HK-2 (cell line): ENCODE results near the gene PRKCB.

Experiments used
- DNase-seq: peaks from one replicate; pipeline ENCODE4 v3.0.0-alpha.2; 2018; ENCODE audit not compliant: unreplicated experiment

PRKCB gene

DNA sequence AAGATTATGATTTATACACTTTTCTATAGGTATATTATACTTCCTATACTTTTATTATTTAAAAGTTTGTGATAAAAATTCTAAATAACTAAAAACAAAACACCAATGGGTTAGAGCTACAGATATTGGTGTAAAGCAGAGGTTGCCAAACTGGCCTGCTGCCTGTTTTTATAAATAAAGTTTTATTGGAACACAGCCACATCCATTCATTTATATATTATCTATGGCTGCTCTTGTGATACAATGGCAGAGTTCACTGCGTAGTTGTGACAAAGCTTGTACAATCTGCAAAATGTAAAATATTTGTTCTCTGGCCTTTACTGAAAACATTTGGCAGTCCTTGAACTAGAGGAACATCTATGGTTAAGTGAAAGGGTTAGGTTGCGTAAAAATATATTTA, 208.7 kb downstream of the PRKCB start:
- DNase-seq = no peak

DNA sequence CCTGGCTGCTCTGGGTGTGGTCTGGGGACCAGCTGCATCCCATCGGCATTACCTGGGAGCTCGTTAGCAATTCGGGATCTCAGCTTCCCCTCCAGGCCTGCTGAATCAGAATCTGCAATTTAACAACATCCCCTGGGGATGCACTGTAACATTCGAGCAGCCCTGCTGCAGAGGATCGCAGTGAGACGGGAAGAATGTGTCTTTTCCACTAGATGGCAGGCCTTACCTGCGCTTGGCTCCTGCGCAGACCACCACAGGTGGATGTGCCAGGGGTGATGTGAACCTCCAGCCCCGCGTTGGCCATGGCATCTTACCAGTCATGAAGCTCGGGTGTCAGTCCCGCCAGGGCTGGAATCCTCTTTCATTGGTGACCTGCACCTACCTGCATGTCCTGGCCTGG, 209.9 kb downstream of the PRKCB start:
- no peak for DNase-seq

GRCh38 chr16:24046442-24046841, 210.7 kb downstream of the PRKCB start:
- no peak for DNase-seq

DNA sequence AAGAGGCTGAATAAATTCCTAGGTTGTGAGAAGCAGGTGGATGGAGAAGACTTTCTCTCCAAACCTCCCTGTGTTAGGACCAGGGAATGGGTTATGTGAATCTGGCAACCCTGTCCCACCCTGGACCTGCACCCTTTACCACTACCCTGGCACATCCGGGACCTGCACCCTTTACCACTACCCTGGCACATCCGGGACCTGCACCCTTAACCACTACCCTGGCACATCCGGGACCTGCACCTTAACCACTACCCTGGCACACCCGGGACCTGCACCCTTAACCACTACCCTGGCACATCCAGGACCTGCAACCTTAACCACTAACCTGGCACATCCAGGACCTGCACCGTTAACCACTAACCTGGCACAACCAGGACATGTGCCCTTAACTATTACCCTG, 213.3 kb downstream of the PRKCB start:
- DNase-seq = no peak

DNA sequence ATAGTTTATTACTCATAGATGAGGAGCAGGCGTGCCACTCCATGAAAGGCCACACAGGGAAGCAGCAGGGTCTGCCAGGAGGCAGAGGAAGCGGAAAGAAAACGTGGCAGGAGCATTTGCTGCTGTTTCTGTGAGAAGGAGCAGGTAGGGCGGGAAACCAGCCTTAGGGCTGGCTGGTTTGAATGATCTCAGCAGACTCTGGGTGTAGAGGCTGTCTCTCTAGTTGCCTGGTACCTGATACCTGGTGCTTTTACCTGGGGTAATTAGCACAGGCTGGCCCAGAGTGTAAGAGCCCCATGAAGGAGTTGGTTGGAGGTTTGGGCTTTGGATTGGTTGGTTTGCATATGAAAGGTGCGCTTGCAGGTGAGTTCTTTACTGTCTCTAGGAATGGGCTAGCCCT, 215.3 kb downstream of the PRKCB start:
- DNase-seq = no peak

DNA sequence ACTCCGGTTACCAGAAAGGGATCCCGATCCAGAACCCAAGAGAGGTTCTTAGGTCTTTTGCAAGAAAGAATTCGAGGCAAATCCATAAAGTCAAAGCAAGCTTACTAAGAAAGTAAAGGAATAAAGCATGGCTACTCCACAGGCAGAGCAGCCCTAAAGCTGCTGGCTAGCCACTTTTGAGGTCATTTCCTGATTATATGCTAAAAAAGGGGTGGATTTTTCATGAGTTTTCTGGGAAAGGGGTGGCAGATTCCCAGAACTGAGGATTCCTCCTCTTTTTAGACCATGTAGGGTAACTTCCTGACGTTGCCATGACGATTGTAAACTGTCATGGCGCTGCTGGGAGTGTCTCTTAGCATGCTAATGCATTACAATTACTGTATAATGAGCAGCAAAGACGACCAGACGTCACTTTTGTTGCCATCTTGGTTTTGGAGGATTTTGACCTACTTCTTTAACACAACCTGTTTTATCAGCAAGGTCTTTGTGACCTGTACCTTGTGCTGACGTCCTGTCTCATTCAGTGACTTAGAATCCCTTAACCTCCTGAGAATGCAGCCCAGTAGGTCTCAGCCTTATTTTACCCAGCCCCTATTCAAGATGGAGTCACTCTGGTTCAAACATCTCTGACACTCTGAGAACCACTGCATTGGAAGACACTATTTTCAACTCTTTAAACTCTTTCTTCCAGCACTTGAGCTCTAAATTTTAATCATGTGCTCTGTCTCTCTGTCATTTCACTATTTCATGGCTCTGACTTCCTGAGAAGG, 216.7 kb downstream of the PRKCB start:
- no peak for DNase-seq

DNA sequence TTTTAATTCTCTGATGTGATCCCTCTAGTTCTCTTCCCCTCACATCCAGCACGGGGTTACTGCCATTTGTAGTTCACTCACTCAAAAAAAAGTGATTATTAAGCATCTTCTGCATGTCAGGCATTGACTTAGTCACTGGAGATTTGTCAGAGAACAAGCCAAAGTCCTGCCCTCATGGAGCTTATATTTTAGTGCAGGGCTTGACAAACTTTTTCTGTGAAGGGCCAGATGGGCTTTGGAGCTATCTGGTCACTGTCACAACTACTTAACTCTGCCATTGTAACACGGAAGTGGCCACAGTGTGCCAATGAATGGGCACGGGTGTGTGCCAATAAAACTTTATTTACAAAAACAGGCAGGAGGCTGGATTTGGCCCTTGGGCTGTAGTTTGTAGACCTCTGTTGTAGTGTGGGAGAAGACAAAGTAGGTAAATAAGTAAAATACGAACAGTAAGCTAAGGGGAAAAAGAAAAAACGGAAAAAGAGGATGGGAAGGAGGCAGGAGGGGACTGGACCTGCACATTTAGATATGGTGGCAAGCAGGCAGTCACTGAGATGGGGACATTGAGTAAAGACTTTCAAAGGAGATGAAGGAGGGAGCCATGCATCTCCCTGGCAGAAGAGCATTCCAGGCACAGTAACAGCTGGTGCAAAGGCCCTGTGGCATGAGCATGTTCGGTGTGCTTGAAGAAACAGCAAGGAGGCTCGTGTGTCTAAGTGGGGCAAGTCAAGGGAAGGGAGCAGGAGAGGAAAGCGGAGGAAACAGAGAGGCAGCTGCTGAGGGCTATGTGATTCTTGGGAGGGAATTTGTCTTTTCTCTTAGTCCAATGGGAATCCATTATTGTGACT, 217.5 kb downstream of the PRKCB start:
- no peak for DNase-seq

DNA sequence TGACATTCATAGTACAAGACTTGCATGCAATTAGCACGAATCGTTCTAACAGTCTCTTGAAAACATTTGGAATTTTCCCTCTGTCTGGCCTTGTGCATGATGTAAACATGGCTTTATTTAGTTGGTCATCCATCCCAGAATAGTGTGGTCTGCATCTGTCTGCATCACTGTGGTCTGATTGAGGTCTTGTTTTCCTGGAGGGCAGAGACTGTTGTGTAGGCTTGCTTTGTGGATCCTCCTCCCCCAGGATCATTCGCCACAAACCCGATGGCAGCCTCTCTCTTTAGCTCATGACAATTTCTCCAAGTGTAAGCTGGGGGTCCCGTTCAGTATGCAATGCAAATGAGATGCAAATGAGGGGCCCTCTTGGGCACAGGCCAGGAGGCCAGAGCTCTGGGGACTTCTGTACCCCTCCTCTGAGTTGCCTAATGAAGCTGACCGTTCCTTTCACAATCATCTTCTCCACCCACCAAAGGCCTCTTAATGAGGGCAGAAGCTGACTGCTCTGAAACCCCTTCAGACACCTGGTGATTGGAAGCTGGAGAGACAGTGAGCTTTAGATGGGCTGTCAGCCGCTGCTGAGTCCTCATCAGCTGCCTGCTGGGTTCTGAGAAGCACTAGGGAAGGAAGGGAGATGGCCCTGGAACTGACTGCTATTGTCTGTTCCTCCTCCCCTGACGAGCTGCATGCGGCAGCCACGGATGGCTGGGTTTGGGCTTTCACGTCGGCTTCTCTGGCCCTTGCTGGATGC, 219.1 kb downstream of the PRKCB start:
- no peak for DNase-seq

DNA sequence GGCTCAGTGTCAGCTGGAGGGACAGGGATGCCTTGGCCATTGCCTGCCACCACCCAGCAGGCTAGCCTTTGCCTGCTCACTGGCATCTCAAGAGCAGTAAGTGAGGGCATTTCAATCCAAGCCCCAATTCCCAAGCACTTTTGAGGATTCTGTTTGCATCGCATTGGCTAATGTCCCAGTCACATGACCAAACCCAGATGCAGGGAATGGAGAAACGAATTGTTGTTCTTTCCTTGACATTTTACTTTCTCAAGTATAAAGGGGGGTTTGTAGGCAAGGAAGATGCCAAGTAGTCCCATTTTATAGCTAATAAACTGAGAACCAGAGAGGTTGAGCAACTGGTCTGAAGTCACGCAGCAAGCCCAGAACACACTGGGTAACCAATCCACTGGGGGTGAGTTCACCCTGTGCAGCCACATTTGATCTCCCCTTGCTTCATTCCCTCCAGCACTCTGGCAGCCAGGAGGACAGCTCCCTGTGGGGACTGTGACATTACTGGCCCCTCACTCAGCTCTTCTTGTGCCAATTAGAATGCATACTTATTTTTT, 226.6 kb downstream of the PRKCB start:
- DNase-seq = no peak

- DNase-seq = no peak
These were observed 233.3 kb downstream of the PRKCB start for GRCh38 chr16:24069036-24069590.

DNA sequence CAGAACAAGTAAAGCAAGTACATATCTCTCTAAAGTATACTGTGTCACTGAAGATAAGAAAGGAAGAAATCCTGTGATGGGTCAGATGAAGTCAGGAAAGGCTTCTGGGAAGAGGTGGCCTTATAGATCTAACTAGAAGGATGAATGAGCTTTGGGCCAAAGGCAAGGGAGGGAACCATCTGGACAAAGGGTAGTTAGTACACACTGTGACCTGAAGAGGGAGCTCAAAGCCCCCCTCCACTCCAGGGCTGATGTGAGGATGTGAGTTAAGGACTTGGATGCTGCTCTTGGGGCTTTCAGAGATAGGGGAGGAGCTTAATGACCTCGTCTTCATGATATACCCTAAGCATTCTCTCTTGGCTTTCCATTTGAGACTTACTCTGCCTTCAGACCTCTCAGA, 235.1 kb downstream of the PRKCB start:
- peak; percentile 20 for DNase-seq

GRCh38 chr16:24071666-24072360, 236.0 kb downstream of the PRKCB start:
- no peak for DNase-seq

DNA sequence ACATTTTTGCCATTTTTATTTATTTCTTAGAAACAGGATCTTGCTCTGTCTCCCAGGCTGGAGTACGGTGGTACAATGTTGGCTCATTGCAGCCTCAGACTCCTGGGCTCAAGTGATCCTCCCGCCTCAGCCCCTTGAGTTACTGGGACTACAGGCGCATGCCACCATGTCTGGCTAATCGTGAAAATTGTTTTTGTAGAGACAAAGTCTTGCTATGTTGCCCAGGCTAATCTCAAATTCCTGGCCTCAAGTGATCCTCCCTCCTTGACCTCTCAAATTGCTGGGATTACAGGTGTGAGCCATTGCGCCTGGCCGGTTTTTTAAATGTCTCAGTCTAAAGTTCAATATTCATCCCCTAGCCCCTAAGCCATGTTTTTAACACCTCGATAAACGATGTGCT, 237.5 kb downstream of the PRKCB start:
- DNase-seq = no peak

- DNase-seq = no peak
These were observed 238.8 kb downstream of the PRKCB start for GRCh38 chr16:24074574-24074973.

- DNase-seq = no peak
These were observed 239.5 kb downstream of the PRKCB start for GRCh38 chr16:24075302-24075701.

GRCh38 chr16:24075931-24076716, 240.3 kb downstream of the PRKCB start:
- DNase-seq = peak; percentile 6

DNA sequence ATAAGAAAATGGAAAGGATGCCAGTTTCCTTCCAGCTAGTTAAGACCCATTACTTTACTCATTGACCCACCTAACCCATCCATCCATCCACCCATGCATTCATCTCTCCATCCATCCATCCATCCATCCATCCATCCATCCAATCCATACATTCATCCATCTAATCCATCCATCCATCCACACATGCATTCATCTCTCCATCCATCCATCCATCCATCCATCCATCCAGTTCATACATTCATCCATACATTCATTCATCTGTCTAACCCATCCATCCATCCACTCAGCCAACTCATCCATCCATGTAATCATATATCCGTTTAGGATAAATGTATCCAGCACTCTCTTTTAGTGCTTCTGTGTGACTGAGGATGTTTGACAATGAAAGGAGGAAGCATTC, 241.5 kb downstream of the PRKCB start:
- DNase-seq = no peak

- no peak for DNase-seq
These were observed 242.2 kb downstream of the PRKCB start for GRCh38 chr16:24077966-24078365.

GRCh38 chr16:24085666-24086065, 249.9 kb downstream of the PRKCB start:
- no peak for DNase-seq

DNA sequence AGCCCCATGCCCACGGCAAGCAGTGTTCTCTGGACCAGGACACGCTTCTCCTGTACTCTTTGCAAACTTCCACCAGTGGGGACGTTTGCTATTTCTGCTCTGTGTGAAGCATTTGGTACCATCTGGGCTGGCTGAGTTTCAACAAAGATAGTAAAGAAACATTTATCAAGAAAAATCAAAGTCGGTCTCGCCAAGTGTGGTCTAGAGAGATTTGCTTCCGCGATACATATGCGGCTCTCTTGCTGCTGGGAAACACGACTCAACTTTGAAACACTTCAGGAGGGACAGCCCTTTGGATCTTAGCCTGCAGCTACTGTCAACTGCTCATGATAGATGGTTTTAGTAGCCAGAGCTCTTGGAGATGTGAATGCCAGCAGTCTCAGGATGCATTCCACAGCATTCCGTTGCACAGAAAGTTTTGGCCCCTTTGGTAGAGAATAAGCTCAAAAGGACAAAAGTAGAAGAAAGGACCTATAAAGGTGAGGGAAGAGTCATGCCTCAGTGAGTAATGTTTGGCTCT, 252.2 kb downstream of the PRKCB start:
- no peak for DNase-seq
